A549 (cell line): ENCODE results near the gene GRIN2C. TPM values are rescaled to one million over a fixed set of nuclear protein-coding genes. Genes with fewer than 3 reads are reported as not detected.

Experiments used
- ATAC-seq, 2 experiments: fragments of 200-7000 bp in 1 of 2; fragments of >200 bp in 1 of 2; cut with Nextera tagmentation in 1 of 2; cut with Tn5 transposase in 1 of 2; 3 replicates each; pipeline versions ENCODE4 v1.8.0 to v1.9.1; 2018 to 2020; ENCODE audit warnings: mild to moderate bottlenecking in 1 of 2, moderate library complexity in 1 of 2
- CTCF ChIA-PET: fragments of 300-600 bp; sonication (Branson Sonifier 250); formaldehyde crosslinking; extraction: SDS; loops from one replicate; lab custom pipeline; 2021; ENCODE audit warnings: antibody characterized with exemption, inconsistent platforms; lab: Yijun Ruan, JAX
- POLR2A ChIA-PET: fragments of 350-600 bp; formaldehyde crosslinking; extraction: SDS; loops from one replicate; lab custom pipeline; 2021; ENCODE audit warnings: antibody characterized with exemption, inconsistent platforms; lab: Yijun Ruan, JAX
- DNase-seq, 2 experiments: peaks; one replicate each; pipeline versions ENCODE4 v3.0.0 to v3.0.0-alpha.2; 2011 to 2016; ENCODE audit warnings: low read depth in 1 of 2, low spot score in 1 of 2
- FAIRE-seq: peaks from 2 replicates; lab custom pipeline; 2011; peaks lifted over from hg19 to GRCh38; lab: Jason Lieb, UNC
- H3K27ac ChIP-seq, 2 experiments: fragments of >200 bp; sonication (Bioruptor Twin); formaldehyde crosslinking; 3 replicates each; pipeline ENCODE4 v1.5.1; 2016 to 2017
- H3K4me1 ChIP-seq: fragments of >200 bp; sonication (Bioruptor Twin); formaldehyde crosslinking; 3 replicates; pipeline ENCODE4 v1.6.1; 2016
- H3K4me2 ChIP-seq: fragments of >200 bp; sonication (Bioruptor Twin); formaldehyde crosslinking; 3 replicates; pipeline ENCODE4 v1.6.1; 2016
- H3K4me3 ChIP-seq: fragments of >200 bp; sonication (Bioruptor Twin); formaldehyde crosslinking; 3 replicates; pipeline ENCODE4 v1.5.1; 2016
- H3K9me3 ChIP-seq: fragments of >200 bp; sonication (Bioruptor Twin); formaldehyde crosslinking; 3 replicates; pipeline ENCODE4 v1.6.1; 2016
- BCL3 ChIP-seq: fragments of >200 bp; sonication (Bioruptor Twin); formaldehyde crosslinking; IDR thresholded peaks from 3 replicates; pipeline ENCODE4 v1.6.1; 2016
- CHD2 ChIP-seq: fragments of 150-350 bp; IDR thresholded peaks from 2 replicates; pipeline ENCODE4 v1.6.1; 2014; ENCODE audit warnings: low read length; ENCODE audit not compliant: partially characterized antibody
- CTCF ChIP-seq: fragments of >200 bp; sonication (Bioruptor Twin); formaldehyde crosslinking; IDR thresholded peaks from 3 replicates; pipeline ENCODE4 v1.5.1; 2016
- E2F6 ChIP-seq: IDR thresholded peaks from 2 replicates; pipeline ENCODE4 v1.6.1; 2012; ENCODE audit warnings: low read depth, borderline replicate concordance
- ESRRA ChIP-seq: fragments of 150-350 bp; IDR thresholded peaks from 2 replicates; pipeline ENCODE4 v1.6.1; 2014; ENCODE audit warnings: mild to moderate bottlenecking, low read length, borderline replicate concordance
- FOSL2 ChIP-seq, 2 experiments: fragments of 450-650 bp in 1 of 2; fragments of >200 bp in 1 of 2; sonication (Bioruptor Twin) in 1 of 2; formaldehyde crosslinking; IDR thresholded peaks; 2 replicates each; pipeline versions ENCODE4 v1.5.0 to v1.6.1; 2016 to 2020; ENCODE audit warnings: mild to moderate bottlenecking in 1 of 2, moderate library complexity in 1 of 2
- GATA3 ChIP-seq: IDR thresholded peaks from 2 replicates; pipeline ENCODE4 v1.6.1; 2012; ENCODE audit warnings: borderline replicate concordance
- HDAC2 ChIP-seq: fragments of 200-600 bp; sonication (generic); IDR thresholded peaks from 2 replicates; pipeline ENCODE4 v1.6.1; 2016
- HOXB13 ChIP-seq: fragments of 250-450 bp; sonication (Bioruptor Pico); IDR thresholded peaks from 2 replicates; pipeline ENCODE4 v1.5.0; 2020; ENCODE audit warnings: low read depth, mild to moderate bottlenecking, moderate library complexity
- KDM1A ChIP-seq: fragments of 200-600 bp; sonication (generic); IDR thresholded peaks from 2 replicates; pipeline ENCODE4 v1.6.1; 2016; ENCODE audit warnings: low read depth, mild to moderate bottlenecking
- MAX ChIP-seq: IDR thresholded peaks from 2 replicates; pipeline ENCODE4 v1.6.1; 2012
- SMC3 ChIP-seq: fragments of >200 bp; sonication (Bioruptor Twin); formaldehyde crosslinking; IDR thresholded peaks from 3 replicates; pipeline ENCODE4 v1.6.1; 2018; ENCODE audit warnings: inconsistent platforms
- TP53 ChIP-seq: fragments of 250-450 bp; sonication (Bioruptor Pico); IDR thresholded peaks from 2 replicates; pipeline ENCODE4 v1.5.0; 2021; ENCODE audit warnings: mild to moderate bottlenecking, moderate library complexity
- ZSCAN20 ChIP-seq: fragments of 250-450 bp; sonication (Bioruptor Pico); IDR thresholded peaks from 2 replicates; pipeline ENCODE4 v1.8.0; 2022; ENCODE audit warnings: mild to moderate bottlenecking, moderate library complexity
- WGBS: methylation state at CpG from one replicate; pipeline ENCODE4 v1.1.6; 2017; ENCODE audit errors: missing lambda C conversion rate; 5-methylcytosine and 5-hydroxymethylcytosine counted together
- polyA plus RNA-seq, 4 experiments: library from polyadenylated mRNA; depleted of rRNA in 3 of 4; stranded (reverse); fragments of >200 nt; fragmentation: RNase III in 1 of 4; extraction: RNeasy Plus Mini Kit Qiagen cat#74134 plus additional on column Dnase treatment in 1 of 4; gene quantifications; 2 replicates in 3 of 4; 3 replicates in 1 of 4; pipeline ENCODE4 v1.2.3, GENCODE V29; 2011 to 2017

The GRIN2C gene
- polyA plus RNA-seq, 2 of the 4 experiments (the other 2 are of a cell fraction) = 0.17 to 0.28 TPM

- TF ChIP-seq KDM1A (no peak), TP53 (CRISPR knock-in tag) (no peak), BCL3 (no peak), ZSCAN20 (CRISPR knock-in tag) (no peak), GATA3 (no peak), MAX (no peak), SMC3 (no peak), CTCF (no peak), HDAC2 (no peak), CHD2 (no peak)
Measured at GRCh38 chr17:74795327-74796020, 64.2 kb downstream of the GRIN2C start (continued).

GRCh38 chr17:74792586-74793105 is 67.0 kb downstream of the GRIN2C start:
- Histone ChIP-seq H3K27ac (no peak overlapping the region), H3K9me3 (no peaks in the 10 kb centered on the region), H3K4me1 (no peaks in the 10 kb centered on the region), H3K4me3 (no peak overlapping the region), H3K4me2 (no peak overlapping the region)
- DNase-seq = no peak
- CTCF ChIA-PET = interaction anchor here (0.6 to 53.6 kb wide), 20 partner anchors 8 to 196 kb away, joined by 3 to 1302 read pairs (median 14); partner anchors contain the start of genes FDXR, GRIN2C, NAT9 and RAB37
- FAIRE-seq = no peak
- ATAC-seq = no peak
- POLR2A ChIA-PET = no interaction called here
- TF ChIP-seq FOSL2 (IDR thresholded peaks at IDR 0.05) (no peak), FOSL2 (CRISPR knock-in tag; IDR thresholded peaks at IDR 0.05) (no peak), ESRRA (no peak), HOXB13 (CRISPR knock-in tag) (no peak), E2F6 (no peak)
- 89% methylated on average over 12 of the region's 12 CpGs for WGBS

Other genes starting within 250 kb of the GRIN2C start
- gene CD300E, start 236.1 kb downstream of the GRIN2C start, polyA plus RNA-seq (2011; rRNA removed) = not detected in 2 replicates
- gene CD300E, start 236.1 kb downstream of the GRIN2C start, polyA plus RNA-seq (2017; fragmentation: RNase III; extraction: RNeasy Plus Mini Kit Qiagen cat#74134 plus additional on column Dnase treatment) = not detected in 3 replicates
- not detected in 2 replicates for gene CD300LF, start 147.0 kb downstream of the GRIN2C start, polyA plus RNA-seq (2011; rRNA removed)
- not detected in 3 replicates for gene CD300LF, start 147.0 kb downstream of the GRIN2C start, polyA plus RNA-seq (2017; fragmentation: RNase III; extraction: RNeasy Plus Mini Kit Qiagen cat#74134 plus additional on column Dnase treatment)
- 15.8 and 18.7 TPM in 2 replicates for gene RAB37, start 122.6 kb downstream of the GRIN2C start, polyA plus RNA-seq (2011; rRNA removed)
- 1.1 to 2.8 TPM (median 2.4 TPM) in 3 replicates for gene RAB37, start 122.6 kb downstream of the GRIN2C start, polyA plus RNA-seq (2017; fragmentation: RNase III; extraction: RNeasy Plus Mini Kit Qiagen cat#74134 plus additional on column Dnase treatment)
- 50.2 and 51.5 TPM in 2 replicates for gene NHERF1, start 111.3 kb downstream of the GRIN2C start, polyA plus RNA-seq (2011; rRNA removed)
- 34.2 to 41.5 TPM (median 40.8 TPM) in 3 replicates for gene NHERF1, start 111.3 kb downstream of the GRIN2C start, polyA plus RNA-seq (2017; fragmentation: RNase III; extraction: RNeasy Plus Mini Kit Qiagen cat#74134 plus additional on column Dnase treatment)
- gene NAT9, start 83.5 kb downstream of the GRIN2C start, polyA plus RNA-seq (2011; rRNA removed) = 42.9 and 43.4 TPM in 2 replicates
- 63.7 to 74.3 TPM (median 71.4 TPM) in 3 replicates for gene NAT9, start 83.5 kb downstream of the GRIN2C start, polyA plus RNA-seq (2017; fragmentation: RNase III; extraction: RNeasy Plus Mini Kit Qiagen cat#74134 plus additional on column Dnase treatment)
- gene FDXR, start 13.1 kb upstream of the GRIN2C start, polyA plus RNA-seq (2011; rRNA removed) = 32.5 and 33.0 TPM in 2 replicates
- 43.3 to 51.8 TPM (median 44.5 TPM) in 3 replicates for gene FDXR, start 13.1 kb upstream of the GRIN2C start, polyA plus RNA-seq (2017; fragmentation: RNase III; extraction: RNeasy Plus Mini Kit Qiagen cat#74134 plus additional on column Dnase treatment)
- gene FADS6, start 33.7 kb upstream of the GRIN2C start, polyA plus RNA-seq (2011; rRNA removed) = not detected in 2 replicates
- gene FADS6, start 33.7 kb upstream of the GRIN2C start, polyA plus RNA-seq (2017; fragmentation: RNase III; extraction: RNeasy Plus Mini Kit Qiagen cat#74134 plus additional on column Dnase treatment) = 0.04 TPM in 1 of 3 replicates, not detected in the others
- 0.05 and 0.12 TPM in 2 replicates for gene USH1G, start 63.4 kb upstream of the GRIN2C start, polyA plus RNA-seq (2011; rRNA removed)
- gene USH1G, start 63.4 kb upstream of the GRIN2C start, polyA plus RNA-seq (2017; fragmentation: RNase III; extraction: RNeasy Plus Mini Kit Qiagen cat#74134 plus additional on column Dnase treatment) = 0.04 to 0.09 TPM (median 0.07 TPM) in 3 replicates
- 0.06 and 0.11 TPM in 2 replicates for gene OTOP2, start 64.4 kb upstream of the GRIN2C start, polyA plus RNA-seq (2011; rRNA removed)
- 0.08 TPM in 1 of 3 replicates, not detected in the others for gene OTOP2, start 64.4 kb upstream of the GRIN2C start, polyA plus RNA-seq (2017; fragmentation: RNase III; extraction: RNeasy Plus Mini Kit Qiagen cat#74134 plus additional on column Dnase treatment)
- gene OTOP3, start 76.0 kb upstream of the GRIN2C start, polyA plus RNA-seq (2011; rRNA removed) = not detected in 2 replicates
- gene OTOP3, start 76.0 kb upstream of the GRIN2C start, polyA plus RNA-seq (2017; fragmentation: RNase III; extraction: RNeasy Plus Mini Kit Qiagen cat#74134 plus additional on column Dnase treatment) = not detected in 3 replicates
- gene HID1, start 112.9 kb upstream of the GRIN2C start, polyA plus RNA-seq (2011; rRNA removed) = 11.7 and 15.2 TPM in 2 replicates
- gene HID1, start 112.9 kb upstream of the GRIN2C start, polyA plus RNA-seq (2017; fragmentation: RNase III; extraction: RNeasy Plus Mini Kit Qiagen cat#74134 plus additional on column Dnase treatment) = 3.7 to 6.2 TPM (median 5.2 TPM) in 3 replicates
- 18.0 and 18.5 TPM in 2 replicates for gene CDR2L, start 127.7 kb upstream of the GRIN2C start, polyA plus RNA-seq (2011; rRNA removed)
- gene CDR2L, start 127.7 kb upstream of the GRIN2C start, polyA plus RNA-seq (2017; fragmentation: RNase III; extraction: RNeasy Plus Mini Kit Qiagen cat#74134 plus additional on column Dnase treatment) = 26.9 to 34.0 TPM (median 30.0 TPM) in 3 replicates
- gene MRPL58, start 152.8 kb upstream of the GRIN2C start, polyA plus RNA-seq (2011; rRNA removed) = 86.4 and 127 TPM in 2 replicates
- gene MRPL58, start 152.8 kb upstream of the GRIN2C start, polyA plus RNA-seq (2017; fragmentation: RNase III; extraction: RNeasy Plus Mini Kit Qiagen cat#74134 plus additional on column Dnase treatment) = 89.4 to 105 TPM (median 95.3 TPM) in 3 replicates
- 314 and 333 TPM in 2 replicates for gene ATP5PD, start 187.1 kb upstream of the GRIN2C start, polyA plus RNA-seq (2011; rRNA removed)
- gene ATP5PD, start 187.1 kb upstream of the GRIN2C start, polyA plus RNA-seq (2017; fragmentation: RNase III; extraction: RNeasy Plus Mini Kit Qiagen cat#74134 plus additional on column Dnase treatment) = 429 to 463 TPM (median 440 TPM) in 3 replicates
- gene KCTD2, start 187.3 kb upstream of the GRIN2C start, polyA plus RNA-seq (2011; rRNA removed) = 31.3 and 34.1 TPM in 2 replicates
- 16.3 to 18.8 TPM (median 18.6 TPM) in 3 replicates for gene KCTD2, start 187.3 kb upstream of the GRIN2C start, polyA plus RNA-seq (2017; fragmentation: RNase III; extraction: RNeasy Plus Mini Kit Qiagen cat#74134 plus additional on column Dnase treatment)
- 19.0 and 20.1 TPM in 2 replicates for gene SLC16A5, start 228.1 kb upstream of the GRIN2C start, polyA plus RNA-seq (2011; rRNA removed)
- 19.5 to 27.6 TPM (median 27.2 TPM) in 3 replicates for gene SLC16A5, start 228.1 kb upstream of the GRIN2C start, polyA plus RNA-seq (2017; fragmentation: RNase III; extraction: RNeasy Plus Mini Kit Qiagen cat#74134 plus additional on column Dnase treatment)